SH-SY5Y (cell line): ENCODE measurements around the gene WDR5.

ENCODE experiments used
- GATA2 ChIP-seq: IDR thresholded peaks from 2 replicates; pipeline ENCODE4 v1.6.1; 2011; ENCODE audit warnings: mild to moderate bottlenecking, low read depth, low read length
- GATA3 ChIP-seq: IDR thresholded peaks from 2 replicates; pipeline ENCODE4 v1.6.1; 2011; ENCODE audit warnings: low read depth, mild to moderate bottlenecking, low read length, moderate library complexity

Gene WDR5

GRCh38 chr9:134135343-134136117, at the start of gene WDR5:
TSS of gene WDR5 (plus strand) at chr9:134136082. CDS start at chr9:134139878, 3,796 bp downstream.
- no peak for TF ChIP-seq GATA2
- no peak for TF ChIP-seq GATA3

DNA sequence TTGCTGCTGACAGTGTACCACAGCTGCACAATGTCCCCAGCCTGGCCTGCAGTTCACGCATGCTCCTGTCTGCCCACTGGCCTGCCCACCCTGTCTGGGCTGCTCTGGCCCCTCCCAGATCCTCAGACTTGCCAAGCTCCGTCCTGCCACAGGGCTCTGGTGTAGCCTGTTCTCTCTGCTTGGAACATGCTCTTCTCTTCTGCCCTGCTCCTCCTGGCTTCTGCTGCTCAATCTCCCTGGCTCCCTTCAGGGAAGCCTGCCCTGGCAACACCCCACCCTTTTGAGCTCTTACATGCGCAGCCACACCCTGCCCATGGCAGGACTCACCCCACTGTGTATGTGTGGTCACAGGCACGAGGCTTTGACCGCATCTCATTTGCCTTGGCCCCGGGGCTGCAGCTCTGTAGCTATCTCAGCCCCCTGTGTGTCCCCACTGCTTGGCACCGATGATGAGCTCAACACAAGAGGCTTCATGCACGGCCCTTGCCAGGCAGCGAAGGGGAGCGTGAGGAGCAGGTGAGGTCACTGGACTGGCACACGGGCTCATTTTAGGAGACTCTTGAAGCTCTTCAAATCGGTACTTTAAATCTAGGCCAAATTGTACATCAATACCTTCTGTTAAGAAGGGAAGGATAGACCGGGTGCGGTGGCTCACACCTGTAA, 47.7 kb upstream of the WDR5 start:
- TF ChIP-seq GATA3: no peak
- no peak for TF ChIP-seq GATA2

GRCh38 chr9:134089972-134090371, 45.9 kb upstream of the WDR5 start:
- TF ChIP-seq GATA3 (no peak), GATA2 (no peak)

GRCh38 chr9:134099123-134099761, 36.6 kb upstream of the WDR5 start:
- TF ChIP-seq GATA2 (no peak), GATA3 (no peak)

DNA sequence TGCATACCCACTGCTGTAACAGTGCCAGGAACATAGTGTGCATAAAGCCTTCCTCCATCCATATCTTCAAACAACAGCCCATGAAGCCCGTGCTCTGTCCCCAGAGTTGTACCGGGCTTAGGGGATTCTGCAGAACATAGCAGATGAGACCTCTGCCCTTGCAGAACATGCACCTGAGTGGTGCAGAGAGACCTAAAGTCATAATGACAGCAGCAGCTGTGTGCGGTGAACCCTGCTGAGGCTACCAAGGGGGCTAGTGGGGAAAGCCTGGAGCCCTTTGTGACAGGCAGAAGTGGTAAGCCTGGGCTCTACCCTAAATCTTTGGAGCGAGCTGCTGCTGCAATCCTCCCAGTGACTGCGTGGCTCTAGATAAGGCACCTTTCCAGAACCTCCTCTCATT, 35.8 kb upstream of the WDR5 start:
- TF ChIP-seq GATA3 (no peak), GATA2 (no peak)

DNA sequence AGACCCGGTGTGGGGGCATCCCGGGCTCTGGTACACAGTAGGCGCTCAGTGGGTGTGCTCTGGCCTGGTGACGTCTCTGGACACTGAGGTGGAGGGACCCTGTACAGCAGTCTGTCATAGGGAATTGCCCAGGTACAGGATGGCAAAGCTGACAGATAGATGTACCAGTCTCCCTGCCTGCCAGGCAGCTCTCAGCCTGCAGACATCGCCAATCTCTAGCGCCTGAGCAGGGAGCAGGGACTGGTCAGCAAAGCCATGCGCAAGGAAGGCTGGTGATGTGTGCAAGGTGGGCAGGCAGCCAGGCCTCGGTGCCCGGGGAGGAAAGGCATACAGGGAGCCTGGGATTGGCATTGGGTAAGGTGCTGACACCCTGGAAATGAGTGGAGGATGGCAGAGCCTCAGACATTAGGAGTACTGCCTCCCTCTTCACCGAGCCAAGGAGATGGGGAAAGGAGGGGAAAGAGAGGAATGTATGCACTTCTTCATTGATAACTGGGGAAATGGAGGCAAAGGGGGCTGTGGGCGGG, 34.2 kb upstream of the WDR5 start:
- TF ChIP-seq GATA3 (no peak), GATA2 (no peak)

GRCh38 chr9:134103391-134103998, 32.4 kb upstream of the WDR5 start:
- TF ChIP-seq GATA3 (no peak), GATA2 (no peak)

- TF ChIP-seq GATA3 (no peak), GATA2 (no peak)
Measured at GRCh38 chr9:134111064-134111463, 24.8 kb upstream of the WDR5 start.

DNA sequence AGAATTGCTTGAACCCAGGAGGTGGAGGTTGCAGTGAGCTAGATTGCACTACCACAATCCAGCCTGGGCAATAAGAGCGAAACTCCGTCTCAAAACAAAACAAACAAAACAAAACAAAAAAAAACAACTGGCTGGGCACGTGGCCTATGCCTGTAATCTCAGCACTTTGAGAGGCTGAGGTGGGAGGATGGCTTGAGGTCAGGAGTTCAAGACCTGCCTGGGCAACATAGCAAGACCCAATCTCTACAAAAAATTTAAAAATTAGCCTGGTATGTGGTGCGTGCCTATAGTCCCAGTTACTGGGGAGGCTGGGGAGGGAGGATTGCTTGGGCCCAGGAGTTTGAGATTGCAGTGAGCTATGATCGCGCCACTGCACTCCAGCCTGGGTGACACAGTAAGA, 23.3 kb upstream of the WDR5 start:
- TF ChIP-seq GATA2 (no peak), GATA3 (no peak)

DNA sequence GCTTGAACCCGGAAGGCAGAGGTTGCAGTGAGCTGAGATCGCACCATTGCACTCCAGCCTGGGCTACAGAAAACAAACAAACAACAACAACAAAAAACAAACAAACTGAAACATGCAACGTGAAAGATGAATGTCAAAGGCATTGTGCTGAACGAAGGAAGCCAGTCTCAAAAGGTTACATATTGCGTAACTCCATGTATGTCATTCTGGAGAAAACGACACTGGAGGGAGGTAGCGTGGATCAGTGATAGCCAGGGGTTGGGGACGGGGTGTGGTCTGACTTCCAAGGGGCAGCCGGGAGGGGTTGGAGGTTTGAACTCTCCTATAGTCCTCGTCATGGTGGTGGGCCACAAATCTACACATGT, 12.1 kb upstream of the WDR5 start:
- TF ChIP-seq GATA2 (no peak), GATA3 (no peak)

DNA sequence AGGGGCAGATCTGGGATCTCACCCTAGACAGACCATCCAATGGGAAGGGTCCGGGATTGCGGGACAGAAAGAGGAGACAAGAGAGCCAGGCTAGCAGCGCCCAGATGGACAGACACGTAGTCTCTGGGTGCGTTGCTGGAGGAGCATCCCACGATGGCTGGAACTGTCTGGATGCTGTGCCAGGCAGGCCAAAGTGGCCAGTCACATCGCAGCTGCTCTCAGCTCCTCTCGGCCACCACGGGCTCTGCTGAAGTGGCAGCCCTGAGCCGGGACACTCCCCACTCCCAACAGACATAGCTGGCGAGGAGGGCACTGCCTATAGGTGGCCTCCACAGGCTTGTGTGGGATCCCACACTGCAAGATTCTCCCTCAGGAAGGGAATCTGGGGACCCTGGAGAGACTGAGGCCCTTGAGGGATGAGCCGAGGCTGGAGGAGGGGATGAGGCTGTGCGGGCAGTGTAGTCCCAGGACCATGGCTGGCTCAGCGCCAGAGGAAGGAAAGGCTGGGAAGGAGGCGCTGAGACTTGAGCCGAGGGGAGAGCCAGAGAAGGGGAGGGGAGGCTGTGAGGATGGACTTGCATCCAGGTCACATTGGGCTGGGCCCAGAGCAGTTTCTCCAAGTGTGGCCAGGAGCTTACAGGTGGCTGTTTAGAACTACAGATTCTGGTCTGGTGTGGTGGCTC, 10.3 kb upstream of the WDR5 start:
- TF ChIP-seq GATA3 (no peak), GATA2 (no peak)

DNA sequence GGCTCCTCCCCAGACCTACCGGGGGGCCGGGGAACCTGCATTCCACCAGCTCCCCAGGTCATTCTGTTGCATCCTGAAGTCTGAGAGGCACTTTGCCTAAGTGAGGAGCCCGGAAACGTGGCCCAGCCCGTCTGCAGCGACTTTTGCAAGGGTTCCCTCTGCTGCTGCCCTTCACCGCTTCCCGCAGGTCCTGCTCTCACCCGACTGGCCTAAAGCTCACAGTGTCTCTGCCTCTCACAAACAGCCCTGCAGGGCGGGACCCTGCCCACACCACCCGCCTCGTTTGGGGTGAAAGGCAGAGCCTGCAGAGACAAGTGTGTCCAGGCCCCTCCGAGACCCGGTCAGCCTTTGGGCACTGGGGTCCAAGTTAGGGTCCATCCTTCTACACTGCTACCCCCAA, 9.5 kb upstream of the WDR5 start:
- TF ChIP-seq GATA3 (no peak), GATA2 (no peak)

DNA sequence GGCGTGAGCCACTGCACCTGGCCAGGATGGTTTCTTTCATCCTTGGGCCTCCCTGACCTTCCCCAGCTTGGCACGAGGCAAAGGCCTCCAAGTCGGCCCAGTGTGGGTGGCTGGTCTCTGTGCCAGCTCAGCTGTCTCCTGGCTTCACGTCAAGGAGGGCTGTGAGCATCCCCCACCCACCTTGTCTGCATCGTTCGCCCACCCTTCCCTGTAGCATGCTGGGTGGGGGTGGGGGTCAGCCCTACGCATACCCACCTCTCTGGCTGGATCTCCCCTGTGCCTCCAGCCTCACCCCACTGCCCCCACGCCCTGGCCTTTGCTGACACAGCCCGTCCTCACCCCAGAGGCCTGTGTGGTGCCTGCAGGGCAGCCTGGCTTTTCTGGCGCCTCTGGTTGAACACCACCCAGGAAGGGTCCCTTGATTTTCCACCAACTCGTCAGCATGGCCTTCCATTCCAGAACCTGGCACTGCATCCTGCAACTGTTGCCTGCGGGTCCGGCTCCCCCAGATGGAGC, 8.8 kb upstream of the WDR5 start:
- no peak for TF ChIP-seq GATA2
